KOPT-K1 (cell line): Measurements from ENCODE around the gene APOBEC3B.
"Not testable (repeated sequence)": the region's sequence is repeated elsewhere in the genome, so short reads cannot be mapped to it uniquely, and the experiment has no call there.

Experiments used
- H3K27ac ChIP-seq: fragments of 200-600 bp; sonication (generic); 2 replicates; pipeline ENCODE4 v1.5.1; 2016; ENCODE audit warnings: antibody characterized with exemption, mild to moderate bottlenecking, low read depth, low read length; ENCODE audit not compliant: poor library complexity, severe bottlenecking
- H3K36me3 ChIP-seq: fragments of 200-600 bp; sonication (generic); 2 replicates; pipeline ENCODE4 v1.5.1; 2017; ENCODE audit warnings: antibody characterized with exemption, mild to moderate bottlenecking, low read length, moderate library complexity; ENCODE audit not compliant: insufficient read depth
- H3K9me3 ChIP-seq: fragments of 200-600 bp; sonication (generic); 2 replicates; pipeline ENCODE4 v1.5.1; 2017; ENCODE audit warnings: antibody characterized with exemption, low read length, mild to moderate bottlenecking; ENCODE audit not compliant: insufficient read depth, poor library complexity, severe bottlenecking

APOBEC3B gene

GRCh38 chr22:39020021-39020651 lies 38.0 kb downstream of the APOBEC3B start:
- H3K9me3 ChIP-seq: not testable (repeated sequence)
- Histone ChIP-seq H3K36me3 (peaks cover 39% of the 10 kb centered on the region), H3K27ac (peak overlapping the region; percentile 93)

GRCh38 chr22:39021552-39022250 lies 39.6 kb downstream of the APOBEC3B start:
- H3K27ac ChIP-seq: peak overlapping the region; percentile 93
- no peaks in the 10 kb centered on the region for H3K9me3 ChIP-seq
- peaks cover 43% of the 10 kb centered on the region for H3K36me3 ChIP-seq

GRCh38 chr22:39024519-39025308 lies 42.6 kb downstream of the APOBEC3B start:
- H3K9me3 ChIP-seq: no peaks in the 10 kb centered on the region
- peak overlapping the region; percentile 63 for H3K27ac ChIP-seq
- H3K36me3 ChIP-seq: peaks cover 30% of the 10 kb centered on the region

- peak overlapping the region; percentile 63 for H3K27ac ChIP-seq
- H3K36me3 ChIP-seq: peaks cover 30% of the 10 kb centered on the region
- no peaks in the 10 kb centered on the region for H3K9me3 ChIP-seq
Observed at GRCh38 chr22:39026509-39027150, 44.5 kb downstream of the APOBEC3B start.

GRCh38 chr22:39027717-39028116 lies 45.6 kb downstream of the APOBEC3B start:
- peaks cover 35% of the 10 kb centered on the region for H3K36me3 ChIP-seq

GRCh38 chr22:39028281-39028680 lies 46.1 kb downstream of the APOBEC3B start:
- H3K36me3 ChIP-seq: peaks cover 37% of the 10 kb centered on the region
- H3K27ac ChIP-seq: no peak overlapping the region
- H3K9me3 ChIP-seq: no peaks in the 10 kb centered on the region

More at GRCh38 chr22:39027717-39028116, 45.6 kb downstream of the APOBEC3B start:
- H3K27ac ChIP-seq: no peak overlapping the region
- H3K9me3 ChIP-seq: no peaks in the 10 kb centered on the region

GRCh38 chr22:39029227-39029626 lies 47.1 kb downstream of the APOBEC3B start:
- Histone ChIP-seq H3K27ac (no peak overlapping the region), H3K9me3 (no peaks in the 10 kb centered on the region), H3K36me3 (peaks cover 30% of the 10 kb centered on the region)

GRCh38 chr22:39030705-39031104 lies 48.6 kb downstream of the APOBEC3B start:
- H3K36me3 ChIP-seq: peaks cover 26% of the 10 kb centered on the region; the same call in 1 of the 2 replicates
- H3K27ac ChIP-seq: no peak overlapping the region
- H3K9me3 ChIP-seq: no peaks in the 10 kb centered on the region

- H3K9me3 ChIP-seq, H3K27ac ChIP-seq: not testable (repeated sequence)
Observed at GRCh38 chr22:39031434-39032295, 49.5 kb downstream of the APOBEC3B start.

GRCh38 chr22:39037071-39037470 lies 54.9 kb downstream of the APOBEC3B start:
- Histone ChIP-seq H3K36me3 (peaks cover 12% of the 10 kb centered on the region; the same call in 1 of the 2 replicates), H3K27ac (peak overlapping the region; percentile 2)
- H3K9me3 ChIP-seq: not testable (repeated sequence)

More at GRCh38 chr22:39031434-39032295, 49.5 kb downstream of the APOBEC3B start:
- peaks cover 20% of the 10 kb centered on the region; the same call in 1 of the 2 replicates for H3K36me3 ChIP-seq

GRCh38 chr22:39039306-39040126 lies 57.4 kb downstream of the APOBEC3B start:
- peaks cover 9% of the 10 kb centered on the region; the same call in 1 of the 2 replicates for H3K36me3 ChIP-seq
- peak overlapping the region; percentile 74 for H3K27ac ChIP-seq
- no peaks in the 10 kb centered on the region for H3K9me3 ChIP-seq

GRCh38 chr22:39040155-39040537 lies 58.0 kb downstream of the APOBEC3B start:
- H3K27ac ChIP-seq: peak overlapping the region; percentile 74

GRCh38 chr22:39040538-39041296 lies 58.6 kb downstream of the APOBEC3B start, which contains the start of gene APOBEC3F:
Gene APOBEC3F (plus strand): TSS chr22:39040864. CDS start chr22:39040961, 97 bp downstream.
- Histone ChIP-seq H3K27ac (peak within 1 kb of the TSS; percentile 74), H3K36me3 (peaks cover 17% of the 10 kb centered on the region; the same call in 1 of the 2 replicates)
- H3K9me3 ChIP-seq: not testable (repeated sequence)

More at GRCh38 chr22:39040155-39040537, 58.0 kb downstream of the APOBEC3B start:
- H3K36me3 ChIP-seq: peaks cover 11% of the 10 kb centered on the region; the same call in 1 of the 2 replicates
- H3K9me3 ChIP-seq: not testable (repeated sequence)
